ENCODE results near the gene LTV1.
"Not testable (repeated sequence)": the region's sequence is repeated elsewhere in the genome, so short reads cannot be mapped to it uniquely, and the experiment has no call there.

LTV1 gene

GRCh38 chr6:143840595-143841265 is 2.4 kb upstream of the LTV1 start:
- in situ Hi-C loops (cut with MboI; ENCODE audit: low sequenced_read_pairs), result no loop called here

GRCh38 chr6:143842461-143842901 is 657 bp upstream of the LTV1 start:
- in situ Hi-C loops (cut with MboI; ENCODE audit: low sequenced_read_pairs), result no loop called here

- in situ Hi-C loops (cut with MboI; ENCODE audit: low sequenced_read_pairs), result no loop called here
Measured at GRCh38 chr6:143843677-143843999, 500 bp downstream of the LTV1 start.

GRCh38 chr6:143844006-143844405 is 868 bp downstream of the LTV1 start:
- in situ Hi-C loops (cut with MboI; ENCODE audit: low sequenced_read_pairs), result no loop called here

GRCh38 chr6:143845033-143845432 is 1.9 kb downstream of the LTV1 start:
- in situ Hi-C loops (cut with MboI; ENCODE audit: low sequenced_read_pairs), result no loop called here

- in situ Hi-C loops (cut with MboI; ENCODE audit: low sequenced_read_pairs), result not testable (repeated sequence)
Measured at GRCh38 chr6:143851706-143852105, 8.6 kb downstream of the LTV1 start.

GRCh38 chr6:143855057-143855456 is 11.9 kb downstream of the LTV1 start:
- in situ Hi-C loops (cut with MboI; ENCODE audit: low sequenced_read_pairs), result not testable (repeated sequence)

- in situ Hi-C loops (cut with MboI; ENCODE audit: low sequenced_read_pairs), result not testable (repeated sequence)
Measured at GRCh38 chr6:143856762-143857161, 13.6 kb downstream of the LTV1 start.

- in situ Hi-C loops (cut with MboI; ENCODE audit: low sequenced_read_pairs), result no loop called here
Measured at GRCh38 chr6:143857651-143858050, 14.5 kb downstream of the LTV1 start.

- in situ Hi-C loops (cut with MboI; ENCODE audit: low sequenced_read_pairs), result no loop called here
Measured at GRCh38 chr6:143859891-143860660, 16.9 kb downstream of the LTV1 start.

- in situ Hi-C loops (cut with MboI; ENCODE audit: low sequenced_read_pairs), result no loop called here
Measured at GRCh38 chr6:143863771-143864170, 20.6 kb downstream of the LTV1 start.

- in situ Hi-C loops (cut with MboI; ENCODE audit: low sequenced_read_pairs), result no loop called here
Measured at GRCh38 chr6:143864234-143864633, 21.1 kb downstream of the LTV1 start, which contains the start of gene ZC2HC1B. Gene ZC2HC1B, plus strand, starts transcription at chr6:143864474. Its CDS starts 66 bp downstream, at chr6:143864540.

GRCh38 chr6:143867236-143867635 is 24.1 kb downstream of the LTV1 start:
- in situ Hi-C loops (cut with MboI; ENCODE audit: low sequenced_read_pairs), result no loop called here

GRCh38 chr6:143868808-143869207 is 25.7 kb downstream of the LTV1 start:
- in situ Hi-C loops (cut with MboI; ENCODE audit: low sequenced_read_pairs), result not testable (repeated sequence)

- in situ Hi-C loops (cut with MboI; ENCODE audit: low sequenced_read_pairs), result not testable (repeated sequence)
Measured at GRCh38 chr6:143871202-143871730, 28.1 kb downstream of the LTV1 start.

GRCh38 chr6:143872201-143872600 is 29.1 kb downstream of the LTV1 start:
- in situ Hi-C loops (cut with MboI; ENCODE audit: low sequenced_read_pairs), result no loop called here

GRCh38 chr6:143873600-143873999 is 30.5 kb downstream of the LTV1 start:
- in situ Hi-C loops (cut with MboI; ENCODE audit: low sequenced_read_pairs), result not testable (repeated sequence)

GRCh38 chr6:143874503-143874902 is 31.4 kb downstream of the LTV1 start:
- in situ Hi-C loops (cut with MboI; ENCODE audit: low sequenced_read_pairs), result not testable (repeated sequence)

GRCh38 chr6:143877584-143878271 is 34.6 kb downstream of the LTV1 start:
- in situ Hi-C loops (cut with MboI; ENCODE audit: low sequenced_read_pairs), result no loop called here

- in situ Hi-C loops (cut with MboI; ENCODE audit: low sequenced_read_pairs), result no loop called here
Measured at GRCh38 chr6:143878272-143878760, 35.2 kb downstream of the LTV1 start.

- in situ Hi-C loops (cut with MboI; ENCODE audit: low sequenced_read_pairs), result no loop called here
Measured at GRCh38 chr6:143880412-143880811, 37.3 kb downstream of the LTV1 start.
